ENCODE measurements around the gene MKNK2.
A peak's percentile ranks its signal among the peaks of the same experiment; 100 is the strongest.
"Not testable (repeated sequence)": the region's sequence is repeated elsewhere in the genome, so short reads cannot be mapped to it uniquely, and the experiment has no call there.

Gene MKNK2

GRCh38 chr19:2035590-2035991 is 15.5 kb downstream of the MKNK2 start:
- Histone ChIP-seq H3K9me3 (ENCODE audit: low read length) (no peaks in the 10 kb centered on the region), H3K36me3 (ENCODE audit: insufficient read depth, low read length) (peaks cover 24% of the 10 kb centered on the region), H3K9me2 (ENCODE audit: low read depth, low read length) (no peaks in the 10 kb centered on the region), H3K4me2 (ENCODE audit: low read length) (peak overlapping the region; percentile 43), H3K9ac (ENCODE audit: low read length) (no peak overlapping the region), H2AFZ (ENCODE audit: low read length) (no peak overlapping the region), H3K27ac (ENCODE audit: low read depth, low read length, poor library complexity, severe bottlenecking) (peak overlapping the region; percentile 53), H3K4me1 (ENCODE audit: insufficient read depth, low read length, severe bottlenecking) (peaks cover 28% of the 10 kb centered on the region), H3K79me2 (ENCODE audit: insufficient read depth, low read length) (no peaks in the 10 kb centered on the region), H3K4me3 (ENCODE audit: low read depth, low read length, poor library complexity, severe bottlenecking) (no peak overlapping the region), H3F3A (ENCODE audit: insufficient read depth, low read length) (0 out of 2 replicates have a peak, but pooled peaks cover 5% of the 10 kb centered on the region), H4K20me1 (ENCODE audit: insufficient read depth, low read length) (no peaks in the 10 kb centered on the region), H3K27me3 (ENCODE audit: insufficient read depth, low read length) (no peaks in the 10 kb centered on the region)
- TF ChIP-seq EZH2 (IDR thresholded peaks at IDR 0.05; ENCODE audit: borderline replicate concordance, low read length) = no peak
- TF ChIP-seq CTCF (IDR thresholded peaks at IDR 0.05; ENCODE audit: low read length) = no peak

- Histone ChIP-seq H3F3A (ENCODE audit: insufficient read depth, low read length) (0 out of 2 replicates have a peak, but pooled peaks cover 5% of the 10 kb centered on the region), H3K36me3 (ENCODE audit: insufficient read depth, low read length) (peaks cover 18% of the 10 kb centered on the region), H3K9me3 (ENCODE audit: low read length) (no peaks in the 10 kb centered on the region), H3K4me1 (ENCODE audit: insufficient read depth, low read length, severe bottlenecking) (peaks cover 22% of the 10 kb centered on the region), H3K4me3 (ENCODE audit: low read depth, low read length, poor library complexity, severe bottlenecking) (peak overlapping the region; percentile 48), H3K27ac (ENCODE audit: low read depth, low read length, poor library complexity, severe bottlenecking) (peak overlapping the region; percentile 53), H2AFZ (ENCODE audit: low read length) (no peak overlapping the region), H3K79me2 (ENCODE audit: insufficient read depth, low read length) (no peaks in the 10 kb centered on the region), H4K20me1 (ENCODE audit: insufficient read depth, low read length) (no peaks in the 10 kb centered on the region), H3K9ac (ENCODE audit: low read length) (0 out of 2 replicates have a peak overlapping the region, but pooled peaks have one; percentile 34), H3K4me2 (ENCODE audit: low read length) (peak overlapping the region; percentile 54), H3K27me3 (ENCODE audit: insufficient read depth, low read length) (no peaks in the 10 kb centered on the region), H3K9me2 (ENCODE audit: low read depth, low read length) (no peaks in the 10 kb centered on the region)
- TF ChIP-seq CTCF (IDR thresholded peaks at IDR 0.05; ENCODE audit: low read length) (no peak), EZH2 (IDR thresholded peaks at IDR 0.05; ENCODE audit: borderline replicate concordance, low read length) (no peak)
Measured at GRCh38 chr19:2034729-2035589, 16.1 kb downstream of the MKNK2 start.

GRCh38 chr19:2034253-2034652 is 16.8 kb downstream of the MKNK2 start:
- H2AFZ ChIP-seq (ENCODE audit: low read length); H3K9me3 ChIP-seq (ENCODE audit: low read length); H3K27me3 ChIP-seq (ENCODE audit: insufficient read depth, low read length); H3F3A ChIP-seq (ENCODE audit: insufficient read depth, low read length); H3K9me2 ChIP-seq (ENCODE audit: low read depth, low read length); H3K79me2 ChIP-seq (ENCODE audit: insufficient read depth, low read length); H4K20me1 ChIP-seq (ENCODE audit: insufficient read depth, low read length); H3K27ac ChIP-seq (ENCODE audit: low read depth, low read length, poor library complexity, severe bottlenecking): not testable (repeated sequence)
- Histone ChIP-seq H3K4me1 (ENCODE audit: insufficient read depth, low read length, severe bottlenecking) (peaks cover 21% of the 10 kb centered on the region), H3K9ac (ENCODE audit: low read length) (0 out of 2 replicates have a peak overlapping the region, but pooled peaks have one; percentile 34), H3K4me2 (ENCODE audit: low read length) (peak overlapping the region; percentile 54; the same call in 1 of the 2 replicates), H3K4me3 (ENCODE audit: low read depth, low read length, poor library complexity, severe bottlenecking) (peak overlapping the region; percentile 48), H3K36me3 (ENCODE audit: insufficient read depth, low read length) (peaks cover 13% of the 10 kb centered on the region)

Data from OCI-LY1 (cell line).